ENCODE results near the gene LGI4. TPM values are rescaled to one million over a fixed set of nuclear protein-coding genes. Genes with fewer than 3 reads are reported as not detected.

The LGI4 gene
- total RNA-seq, 4 donors from 2014 or later: 5.1 to 44.4 (median 19.7) TPM

DNA sequence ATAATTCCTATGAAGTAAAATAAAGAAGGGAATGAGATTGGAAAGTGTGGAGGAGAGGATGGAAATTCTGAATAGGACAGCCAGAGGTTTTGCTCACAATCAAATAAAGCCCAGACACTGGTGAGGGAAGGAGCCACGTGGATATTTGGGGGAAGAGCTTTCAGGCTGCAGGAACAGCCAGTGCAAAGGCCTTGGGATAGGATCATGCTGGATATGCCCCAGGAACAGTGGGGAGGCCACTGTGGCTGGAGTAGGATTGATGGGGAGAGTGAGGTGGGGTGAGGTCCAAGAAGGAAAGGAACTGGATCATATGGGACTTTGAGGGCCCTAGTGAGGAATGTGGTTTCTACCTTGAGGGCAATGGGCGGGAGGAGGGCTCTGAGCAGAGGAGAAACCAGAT, 15.6 kb upstream of the LGI4 start:
- no peaks in the 10 kb centered on the region for H3K27me3 ChIP-seq
- no peak for TF ChIP-seq POLR2A (IDR thresholded peaks at IDR 0.05)
- TF ChIP-seq, protein P1, sequence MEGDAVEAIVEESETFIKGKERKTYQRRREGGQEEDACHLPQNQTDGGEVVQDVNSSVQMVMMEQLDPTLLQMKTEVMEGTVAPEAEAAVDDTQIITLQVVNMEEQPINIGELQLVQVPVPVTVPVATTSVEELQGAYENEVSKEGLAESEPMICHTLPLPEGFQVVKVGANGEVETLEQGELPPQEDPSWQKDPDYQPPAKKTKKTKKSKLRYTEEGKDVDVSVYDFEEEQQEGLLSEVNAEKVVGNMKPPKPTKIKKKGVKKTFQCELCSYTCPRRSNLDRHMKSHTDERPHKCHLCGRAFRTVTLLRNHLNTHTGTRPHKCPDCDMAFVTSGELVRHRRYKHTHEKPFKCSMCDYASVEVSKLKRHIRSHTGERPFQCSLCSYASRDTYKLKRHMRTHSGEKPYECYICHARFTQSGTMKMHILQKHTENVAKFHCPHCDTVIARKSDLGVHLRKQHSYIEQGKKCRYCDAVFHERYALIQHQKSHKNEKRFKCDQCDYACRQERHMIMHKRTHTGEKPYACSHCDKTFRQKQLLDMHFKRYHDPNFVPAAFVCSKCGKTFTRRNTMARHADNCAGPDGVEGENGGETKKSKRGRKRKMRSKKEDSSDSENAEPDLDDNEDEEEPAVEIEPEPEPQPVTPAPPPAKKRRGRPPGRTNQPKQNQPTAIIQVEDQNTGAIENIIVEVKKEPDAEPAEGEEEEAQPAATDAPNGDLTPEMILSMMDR (IDR thresholded peaks at IDR 0.05): no peak
- no peaks in the 10 kb centered on the region for H3K9me3 ChIP-seq

DNA sequence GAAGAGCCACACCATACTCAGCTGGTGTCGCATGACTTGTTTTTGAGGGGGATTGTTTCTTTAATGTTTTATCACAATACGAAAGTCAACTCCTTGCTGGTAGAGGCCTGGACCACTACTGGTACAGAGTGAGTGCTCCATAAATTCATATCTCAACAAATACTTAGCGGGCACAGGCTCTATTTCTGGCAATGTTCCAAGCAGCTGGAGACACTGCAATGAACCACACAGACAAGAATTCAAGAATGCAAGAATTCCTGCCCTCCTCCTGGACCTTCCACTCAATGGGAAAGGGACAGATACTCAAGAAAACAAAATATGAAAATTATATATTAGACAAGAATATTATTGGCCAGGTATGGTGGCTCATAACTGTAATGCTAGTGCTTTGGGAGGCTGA, 14.6 kb upstream of the LGI4 start:
- Histone ChIP-seq H3K36me3 (no peaks in the 10 kb centered on the region), H3K9me3 (no peaks in the 10 kb centered on the region), H3K4me3 (no peak overlapping the region), H3K27ac (no peak overlapping the region), H3K27me3 (no peaks in the 10 kb centered on the region), H3K4me1 (peaks cover 0 to 6% of the 10 kb centered on the region in 2 donors)
- no peak for DNase-seq
- TF ChIP-seq POLR2A (IDR thresholded peaks at IDR 0.05): no peak
- TF ChIP-seq, protein P1 (IDR thresholded peaks at IDR 0.05): no peak
- intact Hi-C loops (cut with DNase I; ENCODE audit: low total_unique reads): no loop called here

More for the DNA sequence above, 15.6 kb upstream of the LGI4 start:
- Histone ChIP-seq H3K27ac (no peak overlapping the region), H3K4me1 (peaks cover 0 to 6% of the 10 kb centered on the region in 2 donors), H3K4me3 (no peak overlapping the region), H3K36me3 (no peaks in the 10 kb centered on the region)
- intact Hi-C loops (cut with DNase I; ENCODE audit: low total_unique reads): no loop called here
- DNase-seq: no peak

DNA sequence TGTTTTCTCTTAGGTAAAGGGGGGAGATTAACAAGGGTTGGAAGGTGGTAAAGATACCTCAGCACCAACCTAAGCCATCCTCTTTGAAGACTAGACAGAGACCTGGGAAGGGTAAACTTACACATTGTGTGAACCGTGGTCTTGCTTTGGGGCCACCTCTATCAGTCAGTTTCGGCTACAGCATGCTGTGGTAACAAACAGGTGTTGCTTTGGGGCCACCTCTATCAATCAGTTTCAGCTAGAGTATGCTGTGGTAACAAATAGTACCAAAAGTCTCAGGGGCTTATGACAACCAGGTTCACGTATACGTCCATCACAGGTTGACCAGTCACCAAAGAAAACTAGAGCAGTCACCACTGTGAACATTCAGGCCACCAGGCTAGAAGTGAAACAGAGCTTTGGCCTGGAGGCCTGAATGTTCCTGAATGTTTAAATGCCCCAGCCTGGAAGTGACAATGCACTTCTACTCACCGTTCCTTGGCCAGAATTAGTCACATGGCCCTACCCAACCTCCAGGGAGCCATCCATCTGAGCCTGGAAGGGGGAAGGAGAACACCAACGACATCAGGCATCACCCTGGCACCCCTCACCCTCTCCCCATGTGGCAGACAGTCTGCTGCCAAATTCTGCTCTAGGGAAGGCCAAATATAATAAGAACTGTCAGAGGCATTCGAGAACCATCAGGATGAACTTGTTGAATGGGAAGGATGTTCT, 12.0 kb upstream of the LGI4 start:
- TF ChIP-seq, protein P1 (IDR thresholded peaks at IDR 0.05): no peak
- TF ChIP-seq POLR2A (IDR thresholded peaks at IDR 0.05): no peak
- Histone ChIP-seq H3K36me3 (no peaks in the 10 kb centered on the region), H3K9me3 (no peaks in the 10 kb centered on the region), H3K27me3 (no peaks in the 10 kb centered on the region), H3K4me1 (peaks cover 0 to 6% of the 10 kb centered on the region in 2 donors), H3K4me3 (no peak overlapping the region), H3K27ac (no peak overlapping the region)
- intact Hi-C loops (cut with DNase I; ENCODE audit: low total_unique reads): no loop called here
- DNase-seq: no peak

DNA sequence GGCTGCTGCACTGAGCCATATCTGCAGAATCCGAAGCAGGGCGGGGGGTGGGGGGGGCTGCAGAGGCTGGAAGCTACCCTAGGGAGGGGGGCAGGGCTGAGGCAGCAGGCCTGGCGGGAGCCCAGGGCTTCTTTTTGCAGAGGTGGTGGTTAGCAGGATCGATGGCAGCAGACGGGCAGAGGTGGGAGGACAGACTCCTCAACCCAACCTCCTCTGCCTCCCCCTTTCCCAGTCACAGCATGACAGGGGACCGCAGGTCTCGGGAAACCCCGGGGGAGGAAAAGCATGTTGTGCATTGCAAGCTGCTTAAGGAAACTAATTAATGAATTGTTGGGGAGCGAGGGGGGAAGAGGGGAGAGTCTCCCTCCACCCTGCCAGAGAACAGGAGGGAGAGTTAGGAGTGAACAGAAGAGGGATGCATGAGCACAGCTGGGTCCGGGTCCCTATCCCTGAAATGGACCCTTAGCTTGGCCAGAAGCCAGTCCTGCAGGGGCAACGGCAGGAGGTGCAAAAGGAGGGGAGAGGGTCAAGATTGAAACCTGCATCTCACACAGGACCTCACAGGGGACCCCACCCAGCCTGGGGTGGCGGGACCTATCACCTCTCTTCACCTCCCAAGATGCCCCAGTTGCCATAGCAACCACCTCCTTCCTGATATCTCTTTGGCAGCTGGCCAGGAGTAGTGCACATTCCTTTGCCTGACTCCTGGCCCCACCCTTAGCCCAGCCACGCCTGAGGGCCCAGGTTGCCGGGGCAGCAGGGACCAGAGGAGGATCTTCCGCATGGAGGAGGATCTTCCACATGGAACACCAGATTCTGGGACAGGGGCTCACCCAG, 10.0 kb upstream of the LGI4 start:
- H3K36me3 ChIP-seq: no peaks in the 10 kb centered on the region
- H3K9me3 ChIP-seq: no peaks in the 10 kb centered on the region
- no peak overlapping the region for H3K4me3 ChIP-seq
- no peak for DNase-seq
- H3K27me3 ChIP-seq: no peaks in the 10 kb centered on the region
- no peak overlapping the region for H3K27ac ChIP-seq
- TF ChIP-seq, protein P1 (IDR thresholded peaks at IDR 0.05): no peak
- TF ChIP-seq POLR2A (IDR thresholded peaks at IDR 0.05): no peak
- H3K4me1 ChIP-seq: peaks cover 0 to 6% of the 10 kb centered on the region in 2 donors
- intact Hi-C loops (cut with DNase I; ENCODE audit: low total_unique reads): no loop called here

DNA sequence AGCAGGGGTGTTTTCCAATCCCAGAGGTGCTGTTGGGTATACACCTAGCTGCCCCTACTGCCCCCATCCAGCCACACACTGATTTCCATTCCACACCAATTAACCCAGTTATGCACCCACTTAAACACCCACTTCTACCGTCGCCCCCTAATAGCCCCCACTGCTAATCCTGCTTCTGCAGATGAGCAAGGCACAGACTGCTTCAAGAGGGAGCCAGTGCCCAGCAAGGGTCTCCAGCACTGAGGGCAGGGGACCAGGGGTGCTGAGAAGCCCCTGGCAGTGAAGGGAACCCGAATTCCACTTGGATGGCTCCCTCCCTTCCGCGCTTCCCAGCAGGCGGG, 9.4 kb upstream of the LGI4 start:
- DNase-seq: no peak
- no peak for TF ChIP-seq POLR2A (IDR thresholded peaks at IDR 0.05)
- TF ChIP-seq, protein P1 (IDR thresholded peaks at IDR 0.05): no peak
- no peaks in the 10 kb centered on the region for H3K27me3 ChIP-seq
- H3K9me3 ChIP-seq: no peaks in the 10 kb centered on the region
- intact Hi-C loops (cut with DNase I; ENCODE audit: low total_unique reads): no loop called here
- H3K4me3 ChIP-seq: no peak overlapping the region
- H3K4me1 ChIP-seq: peaks cover 0 to 6% of the 10 kb centered on the region in 2 donors
- H3K27ac ChIP-seq: no peak overlapping the region
- H3K36me3 ChIP-seq: no peaks in the 10 kb centered on the region
